Measurements from ENCODE around the gene RRAS. TPM values are rescaled to one million over a fixed set of nuclear protein-coding genes. Genes with fewer than 3 reads are reported as not detected.

RRAS gene
- total RNA-seq, 1 experiment from 2014 or later = 55.9 TPM

GRCh38 chr19:49631610-49632192 is 8.2 kb downstream of the RRAS start:
- CTCF ChIA-PET = interaction anchor here (1.1 kb wide), 1 partner anchor 20 kb away, joined by 3 read pairs; no protein-coding TSS in a partner anchor
- POLR2A ChIA-PET = interaction anchor here (2.9 kb wide), 1 partner anchor 9 kb away, joined by 13 read pairs; the partner anchor contains the start of gene RRAS
- RAD21 ChIA-PET (ENCODE audit: low non-redundant PET in 1 of 2, low total read pairs in 2 of 2, uncharacterized antibody in 2 of 2, unreplicated experiment in 2 of 2) = no interaction called here
- TF ChIP-seq ATF3 (IDR thresholded peaks at IDR 0.05) (no peak), EGR1 (IDR thresholded peaks at IDR 0.05; ENCODE audit: low read depth) (no peak), CTCF (IDR thresholded peaks at IDR 0.05 in 2 of 3, conservative IDR thresholded peaks at IDR 0.05 in 1 of 3; ENCODE audit: borderline replicate concordance in 1 of 3, insufficient read depth in 1 of 3, low read depth in 2 of 3, low read length in 2 of 3) (no peak), ZBTB33 (IDR thresholded peaks at IDR 0.05; ENCODE audit: extremely low read depth, insufficient replicate concordance, low read length) (no peak), TCF7L2 (IDR thresholded peaks at IDR 0.05; ENCODE audit: borderline replicate concordance, extremely low read depth, insufficient read depth, insufficient read length) (no peak), MAX (IDR thresholded peaks at IDR 0.05) (no peak), POLR2A (IDR thresholded peaks at IDR 0.05; ENCODE audit: borderline replicate concordance, extremely low read depth, insufficient read depth, insufficient read length) (no peak), YY1 (IDR thresholded peaks at IDR 0.05; ENCODE audit: extremely low read depth, insufficient replicate concordance, low read depth, low read length) (no peak), SIN3A (IDR thresholded peaks at IDR 0.05; ENCODE audit: low read depth) (no peak), JUND (IDR thresholded peaks at IDR 0.05) (no peak), ELF1 (IDR thresholded peaks at IDR 0.05; ENCODE audit: borderline replicate concordance, low read depth) (no peak), ZNF274 (IDR thresholded peaks at IDR 0.05; ENCODE audit: low read depth, low read length) (no peak)
- Histone ChIP-seq H4K20me1 (ENCODE audit: insufficient read depth) (no peaks in the 10 kb centered on the region), H3K9me2 (ENCODE audit: insufficient read depth) (no peaks in the 10 kb centered on the region), H3K79me2 (ENCODE audit: insufficient read depth, low read length) (no peaks in the 10 kb centered on the region), H3K27me3 (ENCODE audit: insufficient read depth, low read length) (no peaks in the 10 kb centered on the region), H3K36me3 (ENCODE audit: control insufficient read depth in 1 of 2, insufficient read depth in 2 of 2, low read length in 2 of 2) (no peaks in the 10 kb centered on the region; a peak in 1 of 4 replicates), H3K4me1 (ENCODE audit: control insufficient read depth in 1 of 2, insufficient read depth in 2 of 2, low read length in 2 of 2) (peaks cover 3 to 12% of the 10 kb centered on the region in 2 experiments; a peak in 2 of 4 replicates), H2AFZ (ENCODE audit: low read depth, low read length, poor library complexity, severe bottlenecking) (no peak overlapping the region), H3K27ac (ENCODE audit: low read depth, low read length) (no peak overlapping the region), H3K9me3 (ENCODE audit: control insufficient read depth in 1 of 2, insufficient read depth in 1 of 2, low read depth in 1 of 2, low read length in 2 of 2) (no peaks in the 10 kb centered on the region), H3K4me3 (replicated peaks in 1 of 2; ENCODE audit: low read depth in 1 of 2, low read length in 2 of 2) (no peak overlapping the region), H3K9ac (ENCODE audit: low read length) (no peak overlapping the region), H3K4me2 (ENCODE audit: low read length) (no peak overlapping the region)
- DNase-seq (ENCODE audit: low read depth, low spot score) = no peak
- intact Hi-C loops (cut with micrococcal nuclease) = no loop called here
- ATAC-seq = no peak
- BruUV-seq (replicated peaks) = no TSS peak

Data from HCT116 (cell line).